ENCODE results near the gene HOXA3.

Gene HOXA3

DNA sequence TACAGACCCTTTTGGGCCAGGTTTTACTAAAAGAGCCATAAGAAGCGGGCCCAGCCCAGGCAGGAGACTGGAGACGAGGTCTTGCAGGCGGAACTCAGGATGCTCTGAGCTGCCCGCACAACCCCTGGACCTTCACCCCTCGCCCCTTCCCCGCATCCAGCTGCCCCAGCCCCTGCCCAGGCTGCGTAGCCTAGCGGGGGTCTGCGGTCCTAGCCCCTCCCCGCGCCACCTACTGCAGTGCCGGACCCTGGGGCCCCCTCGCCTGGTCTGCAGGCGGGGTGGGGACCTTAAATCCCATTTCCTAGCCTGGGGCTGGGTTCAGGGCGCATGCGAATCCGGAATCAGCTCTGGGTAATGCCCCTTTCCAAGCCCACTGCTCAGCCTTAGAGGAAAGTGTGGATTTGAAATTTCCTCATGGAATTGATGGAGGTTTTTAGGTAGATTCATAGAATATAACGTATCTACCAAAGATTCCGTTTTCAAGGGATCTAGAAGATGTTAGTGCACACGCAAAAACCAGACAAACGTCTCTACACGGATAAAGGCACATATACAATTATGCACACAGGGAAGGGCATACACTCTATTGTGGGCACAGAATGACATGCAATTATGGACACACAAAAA lies 546 bp upstream of the HOXA3 start:
- Histone ChIP-seq H3K9me3 (replicated peaks in 1 of 11) (peaks cover 31 to 52% (median 46%) of the 10 kb centered on the region in 11 experiments), H3K4me3 (peak overlapping the region in 3 of 10 experiments; percentile 9 to 52 (median 51); a peak in 1 of 20 replicates), H3K4me2 (peak overlapping the region in 6 of 11 experiments; percentile 82 to 95 (median 87); a peak in 7 of 22 replicates), H3K9ac (no peak overlapping the region), H3K4me1 (peaks cover 11 to 26% (median 20%) of the 10 kb centered on the region in 10 experiments), H3K27ac (no peak overlapping the region), H4K20me1 (peaks cover 0 to 71% (median 49%) of the 10 kb centered on the region in 11 experiments; a peak in 16 of 22 replicates), H3K27me3 (peaks cover 100% of the 10 kb centered on the region in 11 experiments), H3K36me3 (no peaks in the 10 kb centered on the region)
- TF ChIP-seq Cebpa-rat (IDR thresholded peaks at IDR 0.05) = no peak

DNA sequence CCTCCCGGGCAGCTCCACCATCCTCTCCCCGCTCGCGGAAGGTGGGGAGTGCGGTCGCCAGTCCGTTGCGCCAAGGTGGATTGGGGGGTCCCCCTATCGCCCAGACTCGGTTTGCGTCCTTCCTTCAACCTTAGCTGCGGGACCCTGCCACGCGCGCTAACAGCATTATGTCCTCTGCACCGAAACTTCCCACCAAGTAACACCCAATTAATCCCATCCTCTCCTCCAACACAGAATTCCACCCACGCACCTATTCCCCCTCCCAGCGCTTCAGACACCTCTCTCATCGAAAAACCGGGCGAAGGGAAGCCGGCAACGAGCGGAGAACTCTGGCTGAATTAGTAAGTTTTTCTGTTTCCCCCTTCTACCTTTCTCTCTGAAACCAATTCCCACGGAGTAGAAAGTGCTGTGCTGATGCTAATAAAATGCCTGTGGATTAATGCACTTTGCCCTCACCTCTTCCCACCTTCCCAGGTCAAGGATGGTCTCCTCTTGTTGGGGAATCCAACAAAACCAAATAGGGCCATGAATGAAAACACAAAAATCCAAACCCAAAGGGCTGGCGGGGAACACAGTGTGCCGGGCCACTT lies 947 bp downstream of the HOXA3 start:
- no peak overlapping the region for H3K27ac ChIP-seq
- H4K20me1 ChIP-seq = peaks cover 0 to 58% (median 40%) of the 10 kb centered on the region in 11 experiments; a peak in 16 of 22 replicates
- H3K9me3 ChIP-seq (replicated peaks in 1 of 11) = peaks cover 39 to 52% (median 47%) of the 10 kb centered on the region in 11 experiments
- peaks cover 11 to 26% (median 20%) of the 10 kb centered on the region in 10 experiments for H3K4me1 ChIP-seq
- TF ChIP-seq Cebpa-rat (IDR thresholded peaks at IDR 0.05) = no peak
- H3K9ac ChIP-seq = 0 out of 22 replicates have a peak overlapping the region, but pooled peaks of 2 of the 11 experiments have one; percentile 20 to 21
- peak overlapping the region; percentile 79 to 95 (median 85) for H3K4me2 ChIP-seq
- no peaks in the 10 kb centered on the region for H3K36me3 ChIP-seq
- peaks cover 100% of the 10 kb centered on the region in 11 experiments for H3K27me3 ChIP-seq
- H3K4me3 ChIP-seq = peak overlapping the region; percentile 40 to 60 (median 52)

DNA sequence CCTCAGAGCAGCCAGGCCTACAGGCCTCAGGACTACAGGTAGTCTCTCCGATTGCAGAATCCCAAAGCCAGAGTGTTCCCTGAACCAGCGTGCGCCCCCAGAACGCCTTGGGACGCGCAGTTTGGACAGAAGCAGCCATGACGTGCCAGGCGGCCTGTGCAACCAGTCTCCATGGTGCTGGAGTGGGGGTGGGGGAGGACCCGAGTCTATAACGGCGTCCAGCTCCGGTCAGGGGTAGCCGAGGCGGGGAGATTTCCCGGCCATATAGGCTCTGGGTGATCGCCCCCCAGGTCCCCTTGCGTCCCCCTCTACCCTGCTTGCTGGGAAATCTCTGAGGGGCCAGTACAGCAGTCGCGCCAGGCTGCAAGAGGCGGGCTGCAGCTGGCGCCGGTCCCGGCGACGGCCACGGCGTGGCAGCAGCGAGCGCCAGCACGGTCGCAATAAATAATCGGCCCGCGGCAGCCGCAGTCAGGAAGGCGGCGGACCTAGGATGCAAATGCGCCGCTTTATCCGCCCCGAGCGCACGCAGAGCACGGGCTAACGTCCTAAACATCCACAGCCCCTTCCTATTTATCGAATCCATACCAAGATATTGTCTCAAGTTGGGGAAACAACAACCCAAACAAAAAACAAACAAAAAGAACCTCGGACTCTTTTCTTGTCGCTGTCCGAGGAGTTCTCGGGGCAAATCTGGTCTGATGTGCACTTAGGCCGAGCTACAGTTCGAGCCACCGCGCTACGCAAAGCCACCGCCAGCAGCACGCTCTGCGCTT lies 1.6 kb downstream of the HOXA3 start:
- H3K27ac ChIP-seq = no peak overlapping the region
- H3K4me3 ChIP-seq = peak overlapping the region; percentile 40 to 60 (median 52)
- peaks cover 100% of the 10 kb centered on the region in 11 experiments for H3K27me3 ChIP-seq
- TF ChIP-seq Cebpa-rat (IDR thresholded peaks at IDR 0.05) = no peak
- peaks cover 39 to 52% (median 47%) of the 10 kb centered on the region in 11 experiments for H3K9me3 ChIP-seq (replicated peaks in 1 of 11)
- H3K9ac ChIP-seq = 0 out of 22 replicates have a peak overlapping the region, but pooled peaks of 2 of the 11 experiments have one; percentile 20 to 21
- peaks cover 0 to 2% (median 0%) of the 10 kb centered on the region in 11 experiments; a peak in 1 of 22 replicates for H3K36me3 ChIP-seq
- peak overlapping the region; percentile 79 to 95 (median 85) for H3K4me2 ChIP-seq
- H4K20me1 ChIP-seq = peaks cover 0 to 52% (median 39%) of the 10 kb centered on the region in 11 experiments; a peak in 16 of 22 replicates
- peaks cover 11 to 26% (median 20%) of the 10 kb centered on the region in 10 experiments for H3K4me1 ChIP-seq

DNA sequence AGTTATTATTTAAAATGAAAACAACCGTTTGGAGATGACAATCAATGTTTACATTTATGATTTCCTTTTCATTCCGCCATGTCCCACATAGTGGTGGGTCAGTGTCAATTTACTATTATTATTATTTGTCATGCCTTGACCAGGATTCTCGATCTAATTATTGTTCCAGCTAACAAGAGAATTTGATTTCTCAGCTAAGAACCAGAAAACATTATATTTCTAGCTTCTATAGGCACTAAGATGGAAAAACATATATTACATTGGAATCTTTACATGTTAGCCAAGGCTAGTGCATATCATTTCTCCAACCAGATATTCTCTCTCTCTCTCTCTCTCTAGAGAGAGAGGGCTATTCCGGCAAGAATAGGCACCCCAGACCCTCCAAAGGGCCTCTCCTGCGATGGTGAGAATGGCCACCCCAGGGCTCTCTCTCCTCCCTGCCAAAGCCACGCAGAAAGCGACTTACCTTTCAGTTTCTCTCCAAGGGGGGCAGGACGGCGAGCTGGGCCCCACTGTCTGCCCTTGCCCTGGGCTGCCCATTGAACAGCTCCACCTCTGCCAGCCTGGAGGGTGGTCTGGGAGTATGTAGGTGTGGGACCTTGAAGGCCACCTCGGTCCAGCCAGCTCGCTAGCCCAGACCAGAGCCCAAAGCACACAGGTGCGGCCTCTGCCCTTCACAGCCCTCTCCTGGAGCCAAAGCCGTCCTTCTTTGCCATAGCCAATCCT lies 2.4 kb downstream of the HOXA3 start:
- Histone ChIP-seq H3K9me3 (replicated peaks in 1 of 11) (peaks cover 40 to 52% (median 47%) of the 10 kb centered on the region in 11 experiments), H3K27me3 (peaks cover 100% of the 10 kb centered on the region in 11 experiments), H3K4me1 (peaks cover 11 to 26% (median 20%) of the 10 kb centered on the region in 10 experiments), H3K4me2 (peak overlapping the region; percentile 79 to 95 (median 85)), H3K36me3 (peaks cover 0 to 7% (median 0%) of the 10 kb centered on the region in 11 experiments; a peak in 3 of 22 replicates), H3K27ac (no peak overlapping the region), H4K20me1 (peaks cover 0 to 45% (median 33%) of the 10 kb centered on the region in 11 experiments; a peak in 16 of 22 replicates), H3K4me3 (peak overlapping the region in 9 of 10 experiments; percentile 40 to 60 (median 52); a peak in 16 of 20 replicates), H3K9ac (no peak overlapping the region)
- no peak for TF ChIP-seq Cebpa-rat (IDR thresholded peaks at IDR 0.05)

DNA sequence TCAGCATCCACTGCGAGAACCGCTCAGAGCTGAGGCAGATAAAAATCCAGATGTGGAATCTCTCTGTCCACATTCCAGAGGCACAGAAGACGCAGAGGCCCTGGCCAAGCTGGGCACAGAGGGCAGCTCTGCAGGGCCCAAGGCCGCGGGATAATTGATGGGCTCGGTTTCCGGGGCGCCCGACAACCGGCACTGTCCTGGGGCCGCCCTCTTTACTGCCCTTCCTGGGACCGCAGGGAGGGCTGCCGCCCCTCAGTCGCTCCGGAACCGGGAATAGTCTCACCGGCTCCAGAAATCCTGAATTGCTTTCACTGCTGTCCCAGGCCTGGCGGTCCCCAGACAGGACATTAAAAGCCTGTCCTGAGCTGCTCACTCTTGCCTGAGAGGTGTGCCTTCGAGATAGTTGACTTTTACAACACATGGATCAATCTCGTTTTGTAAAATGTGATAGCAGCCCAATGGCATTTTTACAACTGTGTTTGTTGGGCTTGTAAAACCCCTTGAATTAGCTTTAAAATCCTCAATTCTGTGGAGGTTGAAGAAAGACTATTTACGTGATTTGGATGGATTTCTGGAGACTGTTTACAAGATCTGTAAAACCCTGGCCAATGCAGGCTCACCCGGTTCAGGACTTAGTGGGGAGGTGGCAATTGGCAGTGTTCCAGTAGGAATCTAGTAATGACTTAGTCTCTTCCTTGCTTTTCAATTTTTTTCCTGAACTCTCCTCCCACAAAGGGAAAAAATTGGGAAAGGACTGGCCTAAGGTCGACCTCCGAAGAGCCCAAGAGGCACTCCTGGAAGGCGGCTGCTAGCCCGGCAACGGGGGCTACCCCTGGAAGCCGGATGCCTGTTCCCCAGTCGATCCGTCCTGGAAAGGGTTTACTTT lies 3.4 kb downstream of the HOXA3 start:
- Histone ChIP-seq H3K4me2 (peak overlapping the region in 3 of 11 experiments; percentile 18 to 27 (median 20); a peak in 3 of 22 replicates), H3K27me3 (peaks cover 100% of the 10 kb centered on the region in 11 experiments), H3K27ac (no peak overlapping the region), H3K9ac (no peak overlapping the region), H3K36me3 (peaks cover 0 to 14% (median 0%) of the 10 kb centered on the region in 11 experiments; a peak in 3 of 22 replicates), H3K4me1 (peaks cover 11 to 26% (median 20%) of the 10 kb centered on the region in 10 experiments), H4K20me1 (peaks cover 0 to 34% (median 23%) of the 10 kb centered on the region in 11 experiments; a peak in 16 of 22 replicates), H3K4me3 (peak overlapping the region in 2 of 10 experiments; percentile 14 to 16; a peak in 2 of 20 replicates), H3K9me3 (replicated peaks in 1 of 11) (peaks cover 46 to 55% (median 51%) of the 10 kb centered on the region in 11 experiments)
- no peak for TF ChIP-seq Cebpa-rat (IDR thresholded peaks at IDR 0.05)

DNA sequence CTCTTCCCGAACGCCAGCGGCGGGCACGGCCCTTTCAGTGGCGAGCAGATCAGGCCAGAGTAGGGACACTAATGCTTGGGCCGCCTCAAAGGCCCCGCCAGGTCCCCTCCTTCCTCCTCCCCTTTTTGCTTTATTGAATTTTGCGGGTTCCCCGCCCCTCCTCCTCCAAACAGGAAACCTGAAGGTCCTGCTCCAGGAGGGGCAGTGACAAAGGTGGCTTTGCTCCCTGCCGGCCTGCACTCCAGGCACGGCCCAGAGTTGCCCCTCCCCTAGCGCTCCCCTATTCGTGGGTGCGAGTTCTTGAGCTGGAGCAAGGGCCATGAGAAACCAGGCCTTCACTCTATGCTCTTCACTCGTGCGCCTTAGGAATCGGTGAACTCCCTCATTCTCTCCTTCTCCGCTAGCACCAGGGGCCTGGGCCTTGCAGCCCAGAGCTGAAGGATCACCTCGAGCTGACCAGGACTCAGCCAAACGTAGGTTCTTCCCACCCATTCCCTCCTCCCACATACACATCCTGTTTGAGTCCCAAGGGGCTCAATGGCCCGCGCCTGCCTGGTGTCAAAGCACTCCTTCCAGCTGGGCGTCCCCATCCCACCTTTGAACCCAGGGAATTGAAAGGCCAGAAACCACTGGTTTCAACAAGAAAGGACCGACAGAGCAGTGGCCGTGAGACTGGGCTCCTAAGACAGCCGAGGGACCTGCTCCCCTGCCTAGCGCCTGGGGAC lies 4.2 kb downstream of the HOXA3 start:
- Histone ChIP-seq H3K4me1 (peaks cover 11 to 26% (median 20%) of the 10 kb centered on the region in 10 experiments), H3K9ac (no peak overlapping the region), H3K27ac (no peak overlapping the region), H3K4me3 (peak overlapping the region in 2 of 10 experiments; percentile 14 to 16; a peak in 3 of 20 replicates), H3K9me3 (replicated peaks in 1 of 11) (peaks cover 54 to 64% (median 59%) of the 10 kb centered on the region in 11 experiments), H3K4me2 (peak overlapping the region in 3 of 11 experiments; percentile 18 to 27 (median 20); a peak in 3 of 22 replicates), H3K36me3 (peaks cover 0 to 16% (median 0%) of the 10 kb centered on the region in 11 experiments; a peak in 3 of 22 replicates), H4K20me1 (peaks cover 0 to 30% (median 20%) of the 10 kb centered on the region in 11 experiments; a peak in 16 of 22 replicates), H3K27me3 (peaks cover 100% of the 10 kb centered on the region in 11 experiments)
- TF ChIP-seq Cebpa-rat (IDR thresholded peaks at IDR 0.05) = no peak

All from BLaER1 treated with 17β-estradiol and CSF1 and Interleukin-3, amounts not matched to agents 10 nM and 100 nM (cell line).